Measurements from ENCODE around the gene DTL.

DTL gene

GRCh38 chr1:212101251-212101650 is 65.7 kb downstream of the DTL start:
- Mint-ChIP-seq H3K36me3 (peaks cover 63% of the 10 kb centered on the region), H3K9me3 (peaks cover 1% of the 10 kb centered on the region), H3K4me3 (no peak overlapping the region), H3K27ac (no peak overlapping the region), H3K4me1 (peaks cover 8% of the 10 kb centered on the region)
- ATAC-seq, result no peak
- DNase-seq (ENCODE audit: low spot score in 2 of 2), result no peak

GRCh38 chr1:212101735-212102134 is 66.2 kb downstream of the DTL start:
- H3K36me3 Mint-ChIP-seq, result peaks cover 63% of the 10 kb centered on the region
- H3K4me3 Mint-ChIP-seq, result no peak overlapping the region
- no peak for DNase-seq (ENCODE audit: low spot score in 2 of 2)
- no peak overlapping the region for H3K27ac Mint-ChIP-seq
- peak; percentile 40 for ATAC-seq
- no peaks in the 10 kb centered on the region for H3K9me3 Mint-ChIP-seq
- peaks cover 5% of the 10 kb centered on the region for H3K4me1 Mint-ChIP-seq

DNA sequence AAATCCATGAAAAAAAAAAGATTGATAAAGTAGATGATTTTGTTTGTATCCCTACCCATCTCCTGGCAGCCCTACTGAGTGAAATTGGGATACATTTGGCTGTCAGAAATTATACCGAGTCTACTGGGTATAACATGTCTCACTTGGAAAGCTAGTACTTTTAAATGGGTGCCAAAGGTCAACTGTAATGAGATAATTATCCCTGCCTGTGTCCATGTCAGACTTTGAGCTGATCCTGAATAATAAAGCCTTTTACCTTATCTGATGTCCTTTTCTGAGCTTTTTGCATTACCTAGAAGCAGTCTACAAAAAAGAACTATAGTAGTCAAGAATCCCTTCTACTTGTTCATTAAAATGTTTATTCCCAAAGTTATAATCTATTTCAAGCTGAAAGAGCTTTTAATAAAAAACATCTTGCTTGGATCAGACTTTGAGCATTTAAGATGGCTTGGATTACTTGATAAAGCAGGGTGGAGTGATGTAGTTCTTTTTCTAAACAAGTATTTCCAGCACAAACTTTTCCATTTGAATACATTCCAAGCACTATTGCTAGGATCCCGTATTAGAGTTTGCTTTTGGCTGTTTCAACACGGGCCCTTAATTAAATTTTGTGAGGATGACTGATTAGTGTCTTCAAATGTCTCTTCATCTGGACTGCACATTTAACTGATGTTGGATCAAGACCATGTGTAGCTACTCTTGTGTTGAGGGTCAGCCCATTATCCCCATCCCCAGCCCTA is 69.2 kb downstream of the DTL start:
- ATAC-seq, result no peak
- Mint-ChIP-seq H3K27ac (no peak overlapping the region), H3K4me1 (peaks cover 5% of the 10 kb centered on the region), H3K4me3 (no peak overlapping the region), H3K36me3 (peaks cover 64% of the 10 kb centered on the region), H3K9me3 (no peaks in the 10 kb centered on the region)
- DNase-seq (ENCODE audit: low spot score in 2 of 2), result no peak

DNA sequence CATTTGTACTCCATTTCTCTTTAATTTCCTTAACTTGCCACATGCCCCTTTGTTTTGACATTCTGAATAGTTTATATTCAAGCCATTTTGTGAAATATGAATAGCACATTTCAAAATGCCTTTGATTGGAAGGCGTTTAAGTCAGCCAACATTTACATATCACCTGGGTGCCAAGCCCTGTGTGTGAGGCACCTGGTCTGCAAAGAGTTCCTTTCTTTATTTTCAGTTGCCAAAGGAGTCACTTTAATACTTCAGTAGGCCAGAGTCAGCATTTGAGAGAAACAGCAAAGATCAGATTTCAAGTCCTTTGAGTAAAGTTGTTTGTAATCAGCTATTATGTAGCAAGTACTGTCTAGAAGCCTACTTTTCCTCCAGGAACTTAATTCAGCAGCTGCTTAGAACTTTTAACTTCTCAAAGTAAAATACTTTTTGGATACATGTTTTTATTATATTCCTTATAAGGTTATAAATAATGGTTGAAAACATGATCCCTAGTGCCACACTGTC is 70.8 kb downstream of the DTL start:
- DNase-seq (ENCODE audit: low spot score in 2 of 2) (no peak), ATAC-seq (no peak)
- no peak overlapping the region for H3K4me3 Mint-ChIP-seq
- H3K4me1 Mint-ChIP-seq, result no peaks in the 10 kb centered on the region
- H3K36me3 Mint-ChIP-seq, result peaks cover 48% of the 10 kb centered on the region
- no peaks in the 10 kb centered on the region for H3K9me3 Mint-ChIP-seq
- no peak overlapping the region for H3K27ac Mint-ChIP-seq

GRCh38 chr1:212107481-212107880 is 71.9 kb downstream of the DTL start:
- Mint-ChIP-seq H3K4me3 (no peak overlapping the region), H3K9me3 (no peaks in the 10 kb centered on the region), H3K27ac (no peak overlapping the region), H3K36me3 (peaks cover 37% of the 10 kb centered on the region), H3K4me1 (no peaks in the 10 kb centered on the region)
- no peak for ATAC-seq
- no peak for DNase-seq (ENCODE audit: low spot score in 2 of 2)

DNA sequence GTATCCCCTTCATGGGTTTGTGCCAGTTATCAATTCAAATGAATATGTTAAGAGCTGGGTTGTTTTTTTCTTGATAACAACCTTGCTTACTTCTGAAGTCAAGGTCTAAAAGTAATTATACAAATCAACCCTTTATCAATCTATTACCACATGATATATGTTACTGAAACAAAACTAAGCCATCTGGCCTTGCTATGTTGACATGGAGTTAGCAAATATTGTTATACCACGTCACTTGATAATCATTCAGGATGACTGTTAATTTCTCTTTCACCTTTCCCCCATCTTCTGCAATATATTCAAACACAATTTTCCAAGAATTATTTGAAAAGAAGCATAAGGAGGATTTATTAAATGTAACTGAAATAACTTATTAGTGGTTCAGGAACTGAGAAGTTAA is 72.6 kb downstream of the DTL start:
- Mint-ChIP-seq H3K4me1 (no peaks in the 10 kb centered on the region), H3K9me3 (no peaks in the 10 kb centered on the region), H3K27ac (no peak overlapping the region), H3K36me3 (peaks cover 30% of the 10 kb centered on the region), H3K4me3 (no peak overlapping the region)
- ATAC-seq (no peak), DNase-seq (ENCODE audit: low spot score in 2 of 2) (no peak)

GRCh38 chr1:212108981-212109380 is 73.4 kb downstream of the DTL start:
- ATAC-seq (no peak), DNase-seq (ENCODE audit: low spot score in 2 of 2) (no peak)
- Mint-ChIP-seq H3K27ac (no peak overlapping the region), H3K36me3 (peaks cover 22% of the 10 kb centered on the region), H3K4me3 (no peak overlapping the region), H3K9me3 (no peaks in the 10 kb centered on the region), H3K4me1 (no peaks in the 10 kb centered on the region)

DNA sequence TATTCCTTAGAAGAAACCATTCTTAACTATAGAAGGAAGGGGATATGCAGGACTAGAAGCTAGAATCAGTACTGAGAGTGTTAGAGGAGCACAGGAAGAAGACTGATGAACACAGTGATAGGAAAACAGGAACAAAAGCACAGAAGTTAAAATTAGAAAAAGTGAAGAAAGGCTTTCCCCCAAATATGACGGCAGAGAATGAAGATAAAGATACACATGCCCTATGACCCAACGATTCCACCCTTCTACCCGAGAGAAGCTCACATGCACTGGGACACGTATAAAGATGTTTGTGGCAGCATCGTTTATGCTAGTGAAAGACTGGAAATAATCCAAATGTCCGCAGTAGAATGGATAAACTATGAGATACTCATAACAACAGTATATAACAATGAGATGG is 74.2 kb downstream of the DTL start:
- peaks cover 14% of the 10 kb centered on the region for H3K36me3 Mint-ChIP-seq
- H3K4me1 Mint-ChIP-seq, result no peaks in the 10 kb centered on the region
- H3K27ac Mint-ChIP-seq, result no peak overlapping the region
- no peaks in the 10 kb centered on the region for H3K9me3 Mint-ChIP-seq
- no peak overlapping the region for H3K4me3 Mint-ChIP-seq
- no peak for ATAC-seq
- no peak for DNase-seq (ENCODE audit: low spot score in 2 of 2)

DNA sequence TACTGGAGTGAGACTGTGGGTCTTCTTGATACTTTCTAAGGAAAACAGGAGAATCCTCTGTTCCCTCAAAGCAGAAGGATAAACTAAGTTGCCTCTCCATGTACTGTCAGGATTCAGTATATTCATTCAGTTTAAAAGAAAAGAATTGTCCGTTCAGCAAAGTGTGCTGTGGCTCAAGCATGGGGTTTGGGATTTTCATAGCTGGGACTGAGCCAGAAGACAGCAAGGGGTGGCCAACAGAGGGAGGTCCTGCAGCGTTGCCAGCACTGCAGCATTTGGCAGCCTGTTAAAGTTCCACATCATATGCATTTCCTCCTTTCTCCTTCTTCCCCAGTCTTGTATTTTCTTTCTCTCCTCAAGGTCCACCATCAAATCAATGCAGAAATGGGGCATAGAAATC is 75.1 kb downstream of the DTL start:
- H3K27ac Mint-ChIP-seq, result no peak overlapping the region
- ATAC-seq, result no peak
- H3K4me3 Mint-ChIP-seq, result no peak overlapping the region
- no peak for DNase-seq (ENCODE audit: low spot score in 2 of 2)
- peaks cover 8% of the 10 kb centered on the region for H3K36me3 Mint-ChIP-seq
- no peaks in the 10 kb centered on the region for H3K4me1 Mint-ChIP-seq
- no peaks in the 10 kb centered on the region for H3K9me3 Mint-ChIP-seq

GRCh38 chr1:212111536-212111935 is 76.0 kb downstream of the DTL start:
- no peaks in the 10 kb centered on the region for H3K9me3 Mint-ChIP-seq
- ATAC-seq (no peak), DNase-seq (ENCODE audit: low spot score in 2 of 2) (no peak)
- no peak overlapping the region for H3K4me3 Mint-ChIP-seq
- H3K36me3 Mint-ChIP-seq, result peaks cover 10% of the 10 kb centered on the region
- H3K27ac Mint-ChIP-seq, result no peak overlapping the region
- no peaks in the 10 kb centered on the region for H3K4me1 Mint-ChIP-seq

- Mint-ChIP-seq H3K27ac (no peak overlapping the region), H3K4me3 (no peak overlapping the region), H3K36me3 (peaks cover 6% of the 10 kb centered on the region), H3K4me1 (peaks cover 5% of the 10 kb centered on the region), H3K9me3 (no peaks in the 10 kb centered on the region)
- DNase-seq (ENCODE audit: low spot score in 2 of 2) (no peak), ATAC-seq (no peak)
Measured at GRCh38 chr1:212113706-212114105, 78.2 kb downstream of the DTL start.

- H3K9me3 Mint-ChIP-seq, result no peaks in the 10 kb centered on the region
- H3K4me1 Mint-ChIP-seq, result peaks cover 9% of the 10 kb centered on the region
- H3K36me3 Mint-ChIP-seq, result peaks cover 10% of the 10 kb centered on the region
- peak overlapping the region; percentile 6 for H3K27ac Mint-ChIP-seq
- no peak for ATAC-seq
- H3K4me3 Mint-ChIP-seq, result no peak overlapping the region
- DNase-seq (ENCODE audit: low spot score in 2 of 2), result no peak
Measured at GRCh38 chr1:212118167-212118871, 82.8 kb downstream of the DTL start.

DNA sequence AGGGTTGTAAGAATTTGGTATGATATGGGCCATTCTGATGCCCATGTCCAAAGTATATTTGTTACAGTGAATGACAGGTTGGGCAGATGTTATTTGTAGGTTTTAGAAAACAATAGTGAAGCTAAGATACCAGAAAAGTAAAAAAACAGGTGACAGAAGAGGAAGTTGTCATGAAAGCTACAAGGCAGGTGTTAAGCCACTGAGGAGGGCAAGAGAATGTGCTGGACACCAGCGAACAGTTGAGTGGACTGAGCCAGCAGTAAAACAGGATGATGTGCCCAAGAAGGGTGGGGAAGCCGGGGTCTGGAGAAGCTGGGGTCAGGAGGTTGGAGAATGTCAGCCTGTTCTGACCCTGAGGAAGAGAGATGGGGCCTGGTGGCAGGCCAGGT is 83.3 kb downstream of the DTL start:
- Mint-ChIP-seq H3K27ac (peak overlapping the region; percentile 6), H3K36me3 (peaks cover 10% of the 10 kb centered on the region), H3K9me3 (no peaks in the 10 kb centered on the region), H3K4me1 (peaks cover 9% of the 10 kb centered on the region), H3K4me3 (no peak overlapping the region)
- ATAC-seq (no peak), DNase-seq (ENCODE audit: low spot score in 2 of 2) (no peak)

DNA sequence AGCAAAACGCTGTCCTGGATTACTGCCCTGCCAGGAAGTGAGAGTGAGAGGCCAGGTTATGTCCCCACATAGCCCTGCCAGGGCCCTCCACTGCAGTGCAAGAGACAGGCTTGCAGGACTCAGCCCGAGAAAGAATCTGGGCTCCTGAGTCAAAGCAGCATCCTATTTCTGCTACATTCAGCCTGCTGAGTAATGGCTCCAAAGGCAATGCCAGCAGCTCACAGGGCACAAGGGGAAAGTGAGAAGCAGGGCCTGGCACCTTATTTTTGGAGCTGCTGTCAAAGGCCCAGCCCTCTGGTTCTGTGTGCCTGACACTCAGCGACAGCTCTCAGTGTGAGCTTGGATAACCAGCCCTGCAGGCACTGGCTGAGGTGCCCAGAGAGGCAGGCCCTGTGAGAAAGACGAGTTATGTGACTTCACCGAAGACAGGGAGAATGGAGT is 83.9 kb downstream of the DTL start:
- ATAC-seq, result peak; percentile 26
- H3K27ac Mint-ChIP-seq, result no peak overlapping the region

DNA sequence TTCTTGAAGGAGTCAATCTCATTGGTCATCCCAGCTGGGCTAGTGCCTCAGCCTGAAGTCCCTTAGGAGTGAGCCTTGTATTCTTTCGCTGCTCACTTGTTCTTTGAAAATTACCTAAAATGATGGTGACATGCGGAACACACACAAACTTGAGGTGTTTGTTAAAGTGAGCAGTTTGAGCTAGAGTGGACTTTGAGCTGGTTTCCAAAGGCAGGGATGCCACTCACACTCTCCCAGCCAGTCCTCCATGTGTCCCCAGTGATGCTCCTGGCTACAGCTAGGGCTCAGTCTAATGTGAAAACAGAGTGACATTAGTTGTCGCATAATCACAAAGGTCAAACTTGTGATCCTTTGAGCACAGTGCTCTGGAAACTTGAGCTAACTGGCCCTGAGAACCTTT is 84.3 kb downstream of the DTL start:
- Mint-ChIP-seq H3K36me3 (peaks cover 10% of the 10 kb centered on the region), H3K27ac (no peak overlapping the region), H3K4me1 (peaks cover 11% of the 10 kb centered on the region), H3K9me3 (no peaks in the 10 kb centered on the region), H3K4me3 (no peak overlapping the region)
- DNase-seq (ENCODE audit: low spot score in 2 of 2), result no peak
- no peak for ATAC-seq

More for the DNA sequence above, 83.9 kb downstream of the DTL start:
- Mint-ChIP-seq H3K9me3 (no peaks in the 10 kb centered on the region), H3K4me3 (no peak overlapping the region), H3K4me1 (peaks cover 9% of the 10 kb centered on the region), H3K36me3 (peaks cover 10% of the 10 kb centered on the region)
- DNase-seq (ENCODE audit: low spot score in 2 of 2), result no peak

DNA sequence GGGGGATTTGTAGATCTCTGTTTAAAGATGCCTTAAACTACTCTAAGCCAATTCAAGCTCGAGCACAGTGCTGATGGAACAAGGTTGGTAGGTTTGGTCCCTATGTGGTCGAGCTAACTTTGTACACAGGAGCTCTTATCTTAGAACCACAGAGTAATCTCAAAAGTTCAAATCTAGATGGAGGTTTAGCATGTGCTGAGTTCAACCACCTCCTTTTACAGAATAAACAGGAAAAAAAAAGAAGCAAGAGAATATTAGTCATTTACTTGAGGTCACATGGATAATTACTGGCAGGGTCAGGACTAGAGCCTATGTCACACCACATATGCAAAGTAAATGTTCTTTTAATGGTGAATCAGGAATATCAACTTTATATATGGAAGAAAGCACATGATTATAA is 86.2 kb downstream of the DTL start:
- no peak overlapping the region for H3K27ac Mint-ChIP-seq
- H3K36me3 Mint-ChIP-seq, result peaks cover 4% of the 10 kb centered on the region
- no peak overlapping the region for H3K4me3 Mint-ChIP-seq
- H3K9me3 Mint-ChIP-seq, result no peaks in the 10 kb centered on the region
- peak; percentile 78 for ATAC-seq
- peaks cover 13% of the 10 kb centered on the region for H3K4me1 Mint-ChIP-seq
- no peak for DNase-seq (ENCODE audit: low spot score in 2 of 2)

Measured in stimulated activated effector memory CD8-positive, alpha-beta T cell treated with anti-CD3 and anti-CD28 coated beads, Interleukin-12 subunit alpha, Interleukin-12 subunit beta, amount 100 ng/mL, for 72 hours (primary cell).